ENCODE data around the gene IL17RD. TPM values are rescaled to one million over a fixed set of nuclear protein-coding genes. Genes with fewer than 3 reads are reported as not detected.
A peak's percentile ranks its signal among the peaks of the same experiment; 100 is the strongest.

The IL17RD gene
- total and polyA plus RNA-seq, 9 of the 15 experiments (the other 6 are each of a cell fraction or from before 2014, with no cell fraction given) = under 0.01 to 0.09 (median 0.04) TPM; not detected in 4

- TF ChIP-seq SREBF1 (IDR thresholded peaks at IDR 0.05; ENCODE audit: borderline replicate concordance, low read depth, low read length) = no peak
- TF ChIP-seq RBM14 (IDR thresholded peaks at IDR 0.05; ENCODE audit: borderline replicate concordance, insufficient read depth, low read depth, low read length) = no peak
- TF ChIP-seq POLR3G (IDR thresholded peaks at IDR 0.05; ENCODE audit: extremely low read depth, insufficient read length, insufficient replicate concordance) = no peak
- TF ChIP-seq TCFL5 (CRISPR knock-in tag; conservative IDR thresholded peaks at IDR 0.05) = no peak
- no peak for TF ChIP-seq NR2C1 (IDR thresholded peaks at IDR 0.05)
- TF ChIP-seq NR2C1 (tag; IDR thresholded peaks at IDR 0.05) = no peak
- TF ChIP-seq CAMTA2 (CRISPR knock-in tag; conservative IDR thresholded peaks at IDR 0.05) = no peak
- TF ChIP-seq ZNF316 (IDR thresholded peaks at IDR 0.05) = no peak
- TF ChIP-seq BRD4 (IDR thresholded peaks at IDR 0.05) = no peak
Measured at GRCh38 chr3:57064001-57064400, 101.2 kb downstream of the IL17RD start (continued).

GRCh38 chr3:57063032-57063431 lies 102.1 kb downstream of the IL17RD start:
- Histone ChIP-seq H2AFZ (ENCODE audit: low read depth, low read length) (no peak overlapping the region), H3K36me3 (ENCODE audit: control insufficient read depth, insufficient read depth, low read length) (no peaks in the 10 kb centered on the region), H3K9ac (ENCODE audit: insufficient read depth in 1 of 2, low read depth in 2 of 2, low read length in 2 of 2) (no peak overlapping the region), H3K27me3 (ENCODE audit: control insufficient read depth in 2 of 2, insufficient read depth in 2 of 2, low read length in 2 of 2) (no peaks in the 10 kb centered on the region), H3K4me3 (no peak overlapping the region), H3K4me2 (ENCODE audit: insufficient read depth, low read length) (no peak overlapping the region), H3K9me3 (replicated peaks; ENCODE audit: control insufficient read depth, insufficient read depth, low read depth, low read length) (no peaks in the 10 kb centered on the region), H3K27ac (ENCODE audit: extremely low read depth, low read depth, low read length) (no peak overlapping the region), H4K20me1 (replicated peaks; ENCODE audit: control insufficient read depth, insufficient read depth, low read length) (no peaks in the 10 kb centered on the region), H3K4me1 (replicated peaks in 1 of 2; ENCODE audit: control insufficient read depth in 2 of 2, insufficient read depth in 2 of 2, low read length in 2 of 2) (peaks cover 1 to 7% of the 10 kb centered on the region in 2 experiments; a peak in 3 of 5 replicates), H3K79me2 (ENCODE audit: control insufficient read depth, insufficient read depth, low read length) (no peaks in the 10 kb centered on the region), H3K9me1 (ENCODE audit: control insufficient read depth, insufficient read depth, low read length) (no peaks in the 10 kb centered on the region)
- no peak for FAIRE-seq
- in situ Hi-C loops (cut with MboI) (no loop called here), intact Hi-C loops (cut with micrococcal nuclease) (no loop called here)
- 33% methylated on average over 5 of the region's 5 CpGs for WGBS (ENCODE audit: insufficient coverage, low coverage, missing lambda C conversion rate)
- TF ChIP-seq RBM25 (IDR thresholded peaks at IDR 0.05; ENCODE audit: low read depth, low read length, severe bottlenecking) (peak; percentile 26), TAF7 (tag; IDR thresholded peaks at IDR 0.05) (no peak)
- no TSS peak for BruUV-seq (replicated peaks)
- POLR2A ChIA-PET = interaction anchor here (0.7 to 1.2 kb wide), 2 partner anchors 8 to 21 kb away, joined by 3 read pairs; no protein-coding TSS in a partner anchor
- CTCF ChIA-PET (ENCODE audit: low intra/inter-chr PET ratio) = no interaction called here
- no peak for DNase-seq (ENCODE audit: extremely low read depth in 1 of 4, low spot score in 3 of 4)
- ATAC-seq = no peak

Data from K562 (cell line).